HG02973 (cell line): ENCODE measurements around the gene PLET1.
A peak's percentile ranks its signal among the peaks of the same experiment; 100 is the strongest.

ENCODE experiments used
- ATAC-seq: cut with Tn5 transposase; IDR thresholded peaks from one replicate; pipeline ENCODE4 v1.9.1; 2021; ENCODE audit warnings: moderate library complexity; ENCODE audit not compliant: unreplicated experiment

The PLET1 gene

GRCh38 chr11:112260490-112260889 lies at the start of gene PLET1:
PLET1 (minus strand) TSS chr11:112260860; CDS start chr11:112260589, 271 bp downstream.
- no peak for ATAC-seq

GRCh38 chr11:112310419-112310818 lies 49.8 kb upstream of the PLET1 start:
- no peak for ATAC-seq

GRCh38 chr11:112308651-112309050 lies 48.0 kb upstream of the PLET1 start:
- no peak for ATAC-seq

GRCh38 chr11:112307616-112308015 lies 47.0 kb upstream of the PLET1 start:
- ATAC-seq = no peak

GRCh38 chr11:112306230-112306629 lies 45.6 kb upstream of the PLET1 start:
- no peak for ATAC-seq

- ATAC-seq = no peak
These were observed 44.3 kb upstream of the PLET1 start for GRCh38 chr11:112304914-112305313.

GRCh38 chr11:112303616-112304015 lies 43.0 kb upstream of the PLET1 start:
- ATAC-seq = no peak

GRCh38 chr11:112302226-112302868 lies 41.7 kb upstream of the PLET1 start:
- ATAC-seq = no peak

- no peak for ATAC-seq
These were observed 39.6 kb upstream of the PLET1 start for GRCh38 chr11:112300094-112300786.

GRCh38 chr11:112298535-112298934 lies 37.9 kb upstream of the PLET1 start:
- no peak for ATAC-seq

- no peak for ATAC-seq
These were observed 36.7 kb upstream of the PLET1 start for GRCh38 chr11:112297248-112297866.

- no peak for ATAC-seq
These were observed 35.4 kb upstream of the PLET1 start for GRCh38 chr11:112296044-112296443.

- no peak for ATAC-seq
These were observed 34.2 kb upstream of the PLET1 start for GRCh38 chr11:112294688-112295340.

- ATAC-seq = no peak
These were observed 33.0 kb upstream of the PLET1 start for GRCh38 chr11:112293614-112294013.

GRCh38 chr11:112292785-112293407 lies 32.2 kb upstream of the PLET1 start:
- no peak for ATAC-seq

GRCh38 chr11:112292188-112292587 lies 31.5 kb upstream of the PLET1 start:
- ATAC-seq = no peak

- ATAC-seq = no peak
These were observed 30.5 kb upstream of the PLET1 start for GRCh38 chr11:112291191-112291590.

- no peak for ATAC-seq
These were observed 29.8 kb upstream of the PLET1 start for GRCh38 chr11:112290493-112290850.

- peak; percentile 80 for ATAC-seq
These were observed 29.2 kb upstream of the PLET1 start for GRCh38 chr11:112289588-112290492.

- no peak for ATAC-seq
These were observed 27.4 kb upstream of the PLET1 start for GRCh38 chr11:112288021-112288420.
